Stimulated activated memory B cell treated with anti-CD40 and anti-IgM and Interleukin-4, amounts not matched to agents 10 μg/mL and 1 μg/mL and 100 μg/mL, for 72 hours (primary cell): ENCODE measurements around the gene RAPSN.
"Not testable (repeated sequence)": the region's sequence is repeated elsewhere in the genome, so short reads cannot be mapped to it uniquely, and the experiment has no call there.

Experiments
- ATAC-seq: fragments of 150-1000 bp; cut with Tn5 transposase; 2 replicates; pipeline ENCODE4 v1.10.0; 2021
- H3K27ac Mint-ChIP-seq: one replicate; pipeline ENCODE4 v1.8.0; 2022; ENCODE audit warnings: mild to moderate bottlenecking, mixed read lengths
- H3K27me3 Mint-ChIP-seq: one replicate; pipeline ENCODE4 v1.8.0; 2022; ENCODE audit warnings: mixed read lengths
- H3K36me3 Mint-ChIP-seq: one replicate; pipeline ENCODE4 v1.8.0; 2022; ENCODE audit warnings: mixed read lengths
- H3K4me1 Mint-ChIP-seq: one replicate; pipeline ENCODE4 v1.8.0; 2022; ENCODE audit warnings: mixed read lengths
- H3K4me3 Mint-ChIP-seq: one replicate; pipeline ENCODE4 v1.8.0; 2022; ENCODE audit warnings: mild to moderate bottlenecking, moderate library complexity, mixed read lengths
- H3K9me3 Mint-ChIP-seq: one replicate; pipeline ENCODE4 v1.8.0; 2022; ENCODE audit warnings: mixed read lengths

RAPSN gene

GRCh38 chr11:47470671-47471070, 21.7 kb upstream of the RAPSN start:
- Mint-ChIP-seq H3K4me3 (no peak overlapping the region), H3K27me3 (no peaks in the 10 kb centered on the region), H3K9me3 (no peaks in the 10 kb centered on the region), H3K36me3 (peaks cover 81% of the 10 kb centered on the region), H3K4me1 (peaks cover under 1% of the 10 kb centered on the region), H3K27ac (no peak overlapping the region)
- ATAC-seq: no peak

GRCh38 chr11:47469361-47470179, 20.6 kb upstream of the RAPSN start:
- peak overlapping the region; percentile 61 for H3K27ac Mint-ChIP-seq
- peaks cover 7% of the 10 kb centered on the region for H3K4me1 Mint-ChIP-seq
- H3K27me3 Mint-ChIP-seq: no peaks in the 10 kb centered on the region
- no peak for ATAC-seq
- no peak overlapping the region for H3K4me3 Mint-ChIP-seq
- peaks cover 77% of the 10 kb centered on the region for H3K36me3 Mint-ChIP-seq
- H3K9me3 Mint-ChIP-seq: no peaks in the 10 kb centered on the region

GRCh38 chr11:47468598-47469214, 19.8 kb upstream of the RAPSN start:
- Mint-ChIP-seq H3K4me3 (no peak overlapping the region), H3K4me1 (peaks cover 7% of the 10 kb centered on the region), H3K27ac (peak overlapping the region; percentile 61), H3K9me3 (no peaks in the 10 kb centered on the region), H3K27me3 (no peaks in the 10 kb centered on the region), H3K36me3 (peaks cover 68% of the 10 kb centered on the region)
- ATAC-seq: no peak

GRCh38 chr11:47467357-47467756, 18.4 kb upstream of the RAPSN start:
- Mint-ChIP-seq H3K4me1 (peaks cover 7% of the 10 kb centered on the region), H3K9me3 (no peaks in the 10 kb centered on the region), H3K36me3 (peaks cover 55% of the 10 kb centered on the region), H3K27me3 (no peaks in the 10 kb centered on the region), H3K27ac (peak overlapping the region; percentile 61), H3K4me3 (no peak overlapping the region)
- ATAC-seq: no peak

GRCh38 chr11:47466701-47467250, 17.8 kb upstream of the RAPSN start:
- no peaks in the 10 kb centered on the region for H3K9me3 Mint-ChIP-seq
- no peak overlapping the region for H3K4me3 Mint-ChIP-seq
- peak overlapping the region; percentile 61 for H3K27ac Mint-ChIP-seq
- ATAC-seq: no peak
- H3K36me3 Mint-ChIP-seq: peaks cover 51% of the 10 kb centered on the region
- peaks cover 7% of the 10 kb centered on the region for H3K4me1 Mint-ChIP-seq
- H3K27me3 Mint-ChIP-seq: no peaks in the 10 kb centered on the region

GRCh38 chr11:47466201-47466600, 17.3 kb upstream of the RAPSN start:
- no peaks in the 10 kb centered on the region for H3K27me3 Mint-ChIP-seq
- peaks cover 48% of the 10 kb centered on the region for H3K36me3 Mint-ChIP-seq
- peaks cover 7% of the 10 kb centered on the region for H3K4me1 Mint-ChIP-seq
- no peak overlapping the region for H3K4me3 Mint-ChIP-seq
- ATAC-seq: no peak
- H3K9me3 Mint-ChIP-seq: no peaks in the 10 kb centered on the region
- no peak overlapping the region for H3K27ac Mint-ChIP-seq

GRCh38 chr11:47464483-47464882, 15.5 kb upstream of the RAPSN start:
- no peaks in the 10 kb centered on the region for H3K9me3 Mint-ChIP-seq
- peak overlapping the region; percentile 8 for H3K27ac Mint-ChIP-seq
- peaks cover 7% of the 10 kb centered on the region for H3K4me1 Mint-ChIP-seq
- no peak for ATAC-seq
- no peaks in the 10 kb centered on the region for H3K27me3 Mint-ChIP-seq
- peaks cover 42% of the 10 kb centered on the region for H3K36me3 Mint-ChIP-seq
- no peak overlapping the region for H3K4me3 Mint-ChIP-seq

GRCh38 chr11:47461876-47462275, 12.9 kb upstream of the RAPSN start:
- H3K9me3 Mint-ChIP-seq: no peaks in the 10 kb centered on the region
- ATAC-seq: no peak
- no peaks in the 10 kb centered on the region for H3K27me3 Mint-ChIP-seq
- peaks cover 16% of the 10 kb centered on the region for H3K36me3 Mint-ChIP-seq
- no peak overlapping the region for H3K27ac Mint-ChIP-seq
- H3K4me3 Mint-ChIP-seq: no peak overlapping the region
- H3K4me1 Mint-ChIP-seq: peaks cover 7% of the 10 kb centered on the region

GRCh38 chr11:47460571-47461235, 11.8 kb upstream of the RAPSN start:
- ATAC-seq: no peak
- H3K4me1 Mint-ChIP-seq: peaks cover 7% of the 10 kb centered on the region
- no peak overlapping the region for H3K27ac Mint-ChIP-seq
- no peak overlapping the region for H3K4me3 Mint-ChIP-seq
- no peaks in the 10 kb centered on the region for H3K27me3 Mint-ChIP-seq
- H3K36me3 Mint-ChIP-seq: peaks cover 13% of the 10 kb centered on the region
- H3K9me3 Mint-ChIP-seq: no peaks in the 10 kb centered on the region

GRCh38 chr11:47454258-47454671, 5.3 kb upstream of the RAPSN start:
- H3K9me3 Mint-ChIP-seq, H3K4me3 Mint-ChIP-seq, H3K36me3 Mint-ChIP-seq, H3K27me3 Mint-ChIP-seq: not testable (repeated sequence)
- ATAC-seq: peak; percentile 92
- Mint-ChIP-seq H3K4me1 (peaks cover 11% of the 10 kb centered on the region), H3K27ac (peak overlapping the region; percentile 62)

- Mint-ChIP-seq H3K4me3 (no peak overlapping the region), H3K9me3 (no peaks in the 10 kb centered on the region), H3K36me3 (no peaks in the 10 kb centered on the region)
Measured at GRCh38 chr11:47453365-47453764, 4.4 kb upstream of the RAPSN start.

GRCh38 chr11:47451990-47452389, 3.1 kb upstream of the RAPSN start:
- H3K4me1 Mint-ChIP-seq: peaks cover 11% of the 10 kb centered on the region
- no peaks in the 10 kb centered on the region for H3K9me3 Mint-ChIP-seq
- H3K36me3 Mint-ChIP-seq: no peaks in the 10 kb centered on the region
- no peak overlapping the region for H3K27ac Mint-ChIP-seq
- no peaks in the 10 kb centered on the region for H3K27me3 Mint-ChIP-seq
- no peak for ATAC-seq
- no peak overlapping the region for H3K4me3 Mint-ChIP-seq

More at GRCh38 chr11:47453365-47453764, 4.4 kb upstream of the RAPSN start:
- ATAC-seq: no peak
- no peaks in the 10 kb centered on the region for H3K27me3 Mint-ChIP-seq
- H3K4me1 Mint-ChIP-seq: peaks cover 11% of the 10 kb centered on the region
- H3K27ac Mint-ChIP-seq: no peak overlapping the region

GRCh38 chr11:47451436-47451835, 2.5 kb upstream of the RAPSN start:
- Mint-ChIP-seq H3K4me1 (peaks cover 11% of the 10 kb centered on the region), H3K27ac (no peak overlapping the region), H3K27me3 (no peaks in the 10 kb centered on the region), H3K4me3 (no peak overlapping the region), H3K36me3 (no peaks in the 10 kb centered on the region), H3K9me3 (no peaks in the 10 kb centered on the region)
- ATAC-seq: no peak

- Mint-ChIP-seq H3K27ac (no peak overlapping the region), H3K4me1 (peaks cover 8% of the 10 kb centered on the region), H3K27me3 (no peaks in the 10 kb centered on the region), H3K4me3 (no peak overlapping the region), H3K9me3 (no peaks in the 10 kb centered on the region), H3K36me3 (no peaks in the 10 kb centered on the region)
- ATAC-seq: no peak
Measured at GRCh38 chr11:47449541-47449940, 605 bp upstream of the RAPSN start.

GRCh38 chr11:47447906-47448305, 1.0 kb downstream of the RAPSN start:
- Mint-ChIP-seq H3K4me3 (no peak overlapping the region), H3K27me3 (no peaks in the 10 kb centered on the region)
- no peak for ATAC-seq

More at GRCh38 chr11:47447906-47448305, 1.0 kb downstream of the RAPSN start:
- no peaks in the 10 kb centered on the region for H3K4me1 Mint-ChIP-seq
- no peak overlapping the region for H3K27ac Mint-ChIP-seq
- H3K9me3 Mint-ChIP-seq: no peaks in the 10 kb centered on the region
- H3K36me3 Mint-ChIP-seq: no peaks in the 10 kb centered on the region
